CD4-positive, alpha-beta T cell (primary cell): Measurements from ENCODE around the gene SORCS2. TPM values are rescaled to one million over a fixed set of nuclear protein-coding genes. Genes with fewer than 3 reads are reported as not detected.

Source experiments
- ATAC-seq: fragments of 200-7000 bp; cut with Tn5 transposase; one replicate; pipeline ENCODE4 v1.10.0; 2022; ENCODE audit warnings: mild to moderate bottlenecking; ENCODE audit not compliant: poor library complexity
- CTCF ChIA-PET: fragments of 350-600 bp; sonication (Branson Sonifier 250); formaldehyde crosslinking; loops from one replicate; lab custom pipeline; 2021; ENCODE audit warnings: antibody characterized with exemption, inconsistent platforms; lab: Charles Lee
- POLR2A ChIA-PET: fragments of 350-600 bp; sonication (Branson Sonifier 250); formaldehyde crosslinking; loops from one replicate; lab custom pipeline; 2021; ENCODE audit warnings: antibody characterized with exemption, inconsistent platforms; lab: Charles Lee
- DNase-seq, 14 experiments: peaks; one replicate each; pipeline ENCODE4 v3.0.0-alpha.2; 2013 to 2020; ENCODE audit warnings: mixed read lengths in 2 of 14
- H3K27ac ChIP-seq, 2 donors: one replicate each; pipeline versions ENCODE4 v1.5.1 to v1.7.0; 2013; ENCODE audit warnings: low read length in 2 of 2, low read depth in 1 of 2, mild to moderate bottlenecking in 1 of 2
- H3K27me3 ChIP-seq, 2 experiments: 1 replicate in 1 of 2; 2 replicates in 1 of 2; pipeline versions ENCODE4 v1.6.1 to v1.7.0; 2013; ENCODE audit warnings: low read length in 2 of 2, control low read depth in 1 of 2, mild to moderate bottlenecking in 1 of 2, moderate library complexity in 1 of 2; ENCODE audit not compliant: insufficient read depth in 2 of 2, control insufficient read depth in 1 of 2
- H3K36me3 ChIP-seq: one replicate; pipeline ENCODE4 v1.6.1; 2013; ENCODE audit warnings: low read length, control low read depth; ENCODE audit not compliant: insufficient read depth
- H3K4me1 ChIP-seq: one replicate; pipeline ENCODE4 v1.6.1; 2013; ENCODE audit warnings: low read length, control low read depth; ENCODE audit not compliant: insufficient read depth
- H3K4me3 ChIP-seq: one replicate; pipeline ENCODE4 v1.5.1; 2013; ENCODE audit warnings: mild to moderate bottlenecking, low read length, moderate library complexity
- H3K9me3 ChIP-seq, 2 experiments: 1 replicate in 1 of 2; 2 replicates in 1 of 2; pipeline versions ENCODE4 v1.6.1 to v1.7.0; 2013; ENCODE audit warnings: low read length in 2 of 2, mild to moderate bottlenecking in 2 of 2, control low read depth in 1 of 2, moderate library complexity in 1 of 2; ENCODE audit not compliant: control insufficient read depth in 1 of 2, insufficient read depth in 1 of 2
- H3K27ac Mint-ChIP-seq: one replicate; pipeline ENCODE4 v1.8.0; 2020; ENCODE audit warnings: mixed read lengths
- H3K27me3 Mint-ChIP-seq: one replicate; pipeline ENCODE4 v1.8.0; 2021; ENCODE audit warnings: mixed read lengths
- H3K36me3 Mint-ChIP-seq: one replicate; pipeline ENCODE4 v1.8.0; 2021; ENCODE audit warnings: low read depth, mixed read lengths
- H3K4me1 Mint-ChIP-seq: one replicate; pipeline ENCODE4 v1.8.0; 2021; ENCODE audit warnings: low read depth, mixed read lengths
- H3K4me3 Mint-ChIP-seq: one replicate; pipeline ENCODE4 v1.8.0; 2020; ENCODE audit warnings: mild to moderate bottlenecking, mixed read lengths
- H3K9me3 Mint-ChIP-seq: one replicate; pipeline ENCODE4 v1.8.0; 2020; ENCODE audit warnings: mixed read lengths
- intact Hi-C, 2 experiments: fragments of 100-400 bp; cut with DNase I in 1 of 2; cut with micrococcal nuclease in 1 of 2; formaldehyde crosslinking; loops; one replicate each; pipeline versions ENCODE4 v1.15.1 to v1.9.0; 2023 to 2025; cut with DNase I, micrococcal nuclease
- total RNA-seq, 174 experiments: library from RNA in 2 of 174; stranded (reverse) in 2 of 174; gene quantifications; one replicate each; pipeline ENCODE4 v1.2.3 and lab custom pipeline; 2021 to 2026
- TF ChIP-seq, protein P1 (sequence below): fragments of 200-600 bp; IDR thresholded peaks from one replicate; pipeline ENCODE4 v1.8.0; 2022; ENCODE audit warnings: antibody characterized with exemption, mild to moderate bottlenecking

Gene SORCS2
- total RNA-seq, 2 experiments from 2014 or later = not detected

DNA sequence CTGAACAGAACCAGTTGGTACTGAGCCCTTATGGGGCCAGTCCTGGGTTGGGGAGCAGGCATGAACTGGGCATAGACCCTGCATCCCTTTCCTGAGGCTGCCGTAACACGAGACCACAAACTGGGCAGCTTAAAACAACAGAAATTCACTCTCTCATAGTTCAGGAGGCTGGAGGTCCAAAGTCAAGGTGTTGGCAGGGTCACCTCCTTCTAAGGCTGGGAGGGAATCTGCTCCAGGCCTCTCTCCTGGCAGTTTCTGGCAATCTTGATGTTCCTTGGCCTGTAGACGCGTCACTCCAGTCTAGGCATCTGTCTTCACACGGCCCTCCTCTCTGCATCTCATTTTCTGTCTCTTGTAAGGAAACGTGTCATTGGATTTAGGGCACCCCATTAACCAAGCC lies 19.8 kb upstream of the SORCS2 start:
- intact Hi-C loops = no loop called here
- Mint-ChIP-seq H3K36me3 (no peaks in the 10 kb centered on the region), H3K27ac (no peak overlapping the region), H3K27me3 (no peaks in the 10 kb centered on the region), H3K4me1 (no peaks in the 10 kb centered on the region), H3K4me3 (no peak overlapping the region), H3K9me3 (no peaks in the 10 kb centered on the region)
- TF ChIP-seq, protein P1, sequence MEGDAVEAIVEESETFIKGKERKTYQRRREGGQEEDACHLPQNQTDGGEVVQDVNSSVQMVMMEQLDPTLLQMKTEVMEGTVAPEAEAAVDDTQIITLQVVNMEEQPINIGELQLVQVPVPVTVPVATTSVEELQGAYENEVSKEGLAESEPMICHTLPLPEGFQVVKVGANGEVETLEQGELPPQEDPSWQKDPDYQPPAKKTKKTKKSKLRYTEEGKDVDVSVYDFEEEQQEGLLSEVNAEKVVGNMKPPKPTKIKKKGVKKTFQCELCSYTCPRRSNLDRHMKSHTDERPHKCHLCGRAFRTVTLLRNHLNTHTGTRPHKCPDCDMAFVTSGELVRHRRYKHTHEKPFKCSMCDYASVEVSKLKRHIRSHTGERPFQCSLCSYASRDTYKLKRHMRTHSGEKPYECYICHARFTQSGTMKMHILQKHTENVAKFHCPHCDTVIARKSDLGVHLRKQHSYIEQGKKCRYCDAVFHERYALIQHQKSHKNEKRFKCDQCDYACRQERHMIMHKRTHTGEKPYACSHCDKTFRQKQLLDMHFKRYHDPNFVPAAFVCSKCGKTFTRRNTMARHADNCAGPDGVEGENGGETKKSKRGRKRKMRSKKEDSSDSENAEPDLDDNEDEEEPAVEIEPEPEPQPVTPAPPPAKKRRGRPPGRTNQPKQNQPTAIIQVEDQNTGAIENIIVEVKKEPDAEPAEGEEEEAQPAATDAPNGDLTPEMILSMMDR = no peak
- DNase-seq = no peak
- no peaks in the 10 kb centered on the region for H3K36me3 ChIP-seq
- no peaks in the 10 kb centered on the region for H3K9me3 ChIP-seq
- POLR2A ChIA-PET = no interaction called here
- ATAC-seq = no peak
- no peak overlapping the region for H3K4me3 ChIP-seq
- H3K4me1 ChIP-seq = peaks cover 5% of the 10 kb centered on the region
- H3K27ac ChIP-seq = no peak overlapping the region
- CTCF ChIA-PET = no interaction called here
- H3K27me3 ChIP-seq = peaks cover 0 to 4% of the 10 kb centered on the region in 2 experiments

DNA sequence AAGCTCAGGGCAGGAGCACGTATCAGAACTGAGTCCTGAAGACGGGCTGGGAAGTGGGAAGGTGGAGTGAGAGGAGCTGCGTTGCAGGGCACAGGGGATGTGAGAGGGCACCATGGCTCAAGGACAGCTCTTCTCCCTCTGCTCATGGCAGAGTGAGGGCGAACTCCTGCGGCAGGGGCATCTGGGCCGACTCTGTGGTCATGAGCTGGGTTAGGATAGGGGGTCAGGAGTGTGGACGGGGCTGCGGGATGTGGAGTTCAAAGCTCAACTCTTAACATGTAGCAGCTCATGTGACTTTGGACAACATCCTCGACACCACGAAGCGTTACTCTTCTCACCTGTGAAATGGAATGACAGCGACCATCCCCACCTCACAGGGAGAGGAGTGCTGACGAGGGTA lies 19.4 kb upstream of the SORCS2 start:
- ATAC-seq = no peak
- ChIA-PET POLR2A (no interaction called here), CTCF (interaction anchor here (0.7 kb wide), 1 partner anchor 38 kb away, joined by 3 read pairs; no protein-coding TSS in a partner anchor)
- Histone ChIP-seq H3K9me3 (no peaks in the 10 kb centered on the region), H3K27ac (no peak overlapping the region), H3K4me3 (no peak overlapping the region), H3K4me1 (peaks cover 5% of the 10 kb centered on the region), H3K36me3 (no peaks in the 10 kb centered on the region), H3K27me3 (peaks cover 0 to 4% of the 10 kb centered on the region in 2 experiments)
- intact Hi-C loops = no loop called here
- H3K36me3 Mint-ChIP-seq = no peaks in the 10 kb centered on the region
- H3K27me3 Mint-ChIP-seq = no peaks in the 10 kb centered on the region
- no peaks in the 10 kb centered on the region for H3K9me3 Mint-ChIP-seq
- no peak overlapping the region for H3K27ac Mint-ChIP-seq
- no peak overlapping the region for H3K4me3 Mint-ChIP-seq
- no peaks in the 10 kb centered on the region for H3K4me1 Mint-ChIP-seq
- DNase-seq = no peak
- TF ChIP-seq, protein P1 = no peak

DNA sequence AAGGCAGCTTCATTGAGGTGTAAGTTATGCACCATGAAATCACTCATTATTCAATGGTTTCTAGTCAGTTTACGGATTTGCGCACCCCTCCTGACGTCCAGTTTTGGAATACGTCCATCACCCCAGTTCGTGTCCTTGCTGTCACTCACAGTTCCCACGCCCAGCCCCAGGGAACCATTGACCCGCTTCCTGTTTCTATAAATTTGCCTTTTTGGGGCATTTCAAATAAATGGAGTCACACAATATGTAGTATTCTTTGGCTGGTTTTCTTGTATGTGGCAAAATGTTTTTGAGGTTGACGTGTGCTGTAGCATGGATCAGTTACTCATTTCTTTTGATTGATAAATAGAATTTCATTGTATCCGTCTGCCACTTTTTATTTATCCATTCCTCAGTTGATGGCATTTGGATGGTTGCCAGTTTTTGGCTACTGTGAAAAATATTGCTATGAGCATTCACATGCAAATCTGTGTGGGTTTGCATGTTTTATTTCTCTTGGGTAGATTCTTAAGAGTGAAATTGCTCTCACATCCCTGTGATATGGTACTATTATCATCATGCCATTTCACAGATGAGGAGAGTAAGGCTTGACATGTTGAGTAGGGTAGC lies 18.4 kb upstream of the SORCS2 start:
- H3K27me3 ChIP-seq = peaks cover 0 to 4% of the 10 kb centered on the region in 2 experiments
- no peaks in the 10 kb centered on the region for H3K36me3 Mint-ChIP-seq
- no peaks in the 10 kb centered on the region for H3K4me1 Mint-ChIP-seq
- no peak overlapping the region for H3K4me3 ChIP-seq
- ChIA-PET CTCF (interaction anchor here (0.7 kb wide), 1 partner anchor 39 kb away, joined by 3 read pairs; no protein-coding TSS in a partner anchor), POLR2A (no interaction called here)
- no peak overlapping the region for H3K27ac Mint-ChIP-seq
- H3K4me1 ChIP-seq = peaks cover 4% of the 10 kb centered on the region
- H3K27ac ChIP-seq = no peak overlapping the region
- H3K9me3 ChIP-seq = peaks cover 1 to 4% of the 10 kb centered on the region in 2 experiments
- ATAC-seq (no peak), DNase-seq (no peak)
- TF ChIP-seq, protein P1 = no peak
- H3K27me3 Mint-ChIP-seq = no peaks in the 10 kb centered on the region
- H3K36me3 ChIP-seq = no peaks in the 10 kb centered on the region
- no peak overlapping the region for H3K4me3 Mint-ChIP-seq
- intact Hi-C loops = no loop called here
- no peaks in the 10 kb centered on the region for H3K9me3 Mint-ChIP-seq
